ENCODE measurements around the gene KRTAP3-2. TPM values are rescaled to one million over a fixed set of nuclear protein-coding genes. Genes with fewer than 3 reads are reported as not detected.

The KRTAP3-2 gene
- total RNA-seq, 1 donor: not detected

GRCh38 chr17:41009936-41010335, 10.2 kb upstream of the KRTAP3-2 start:
- no peak for TF ChIP-seq CTCF (IDR thresholded peaks at IDR 0.05; ENCODE audit: insufficient read depth, low read length)
- DNase-seq (ENCODE audit: low read depth): no peak
- H3K4me3 ChIP-seq (ENCODE audit: low read depth, low read length): no peak overlapping the region

GRCh38 chr17:41009301-41009760, 9.6 kb upstream of the KRTAP3-2 start:
- no peak for DNase-seq (ENCODE audit: low read depth)
- no peak for TF ChIP-seq CTCF (IDR thresholded peaks at IDR 0.05; ENCODE audit: insufficient read depth, low read length)
- no peak overlapping the region for H3K4me3 ChIP-seq (ENCODE audit: low read depth, low read length)

GRCh38 chr17:41008811-41009210, 9.1 kb upstream of the KRTAP3-2 start, which contains the start of gene KRTAP3-1:
TSS of gene KRTAP3-1 (minus strand) at chr17:41009128. CDS start at chr17:41009074, 54 bp downstream.
- no peak for DNase-seq (ENCODE audit: low read depth)
- TF ChIP-seq CTCF (IDR thresholded peaks at IDR 0.05; ENCODE audit: insufficient read depth, low read length): no peak
- H3K4me3 ChIP-seq (ENCODE audit: low read depth, low read length): no peak within 1 kb of the TSS

GRCh38 chr17:41004397-41004796, 4.7 kb upstream of the KRTAP3-2 start:
- no peak for TF ChIP-seq CTCF (IDR thresholded peaks at IDR 0.05; ENCODE audit: insufficient read depth, low read length)
- no peak overlapping the region for H3K4me3 ChIP-seq (ENCODE audit: low read depth, low read length)
- DNase-seq (ENCODE audit: low read depth): no peak

GRCh38 chr17:41003926-41004325, 4.2 kb upstream of the KRTAP3-2 start:
- no peak for TF ChIP-seq CTCF (IDR thresholded peaks at IDR 0.05; ENCODE audit: insufficient read depth, low read length)

GRCh38 chr17:41002814-41003213, 3.1 kb upstream of the KRTAP3-2 start:
- TF ChIP-seq CTCF (IDR thresholded peaks at IDR 0.05; ENCODE audit: insufficient read depth, low read length): no peak
- no peak for DNase-seq (ENCODE audit: low read depth)
- no peak overlapping the region for H3K4me3 ChIP-seq (ENCODE audit: low read depth, low read length)

More at GRCh38 chr17:41003926-41004325, 4.2 kb upstream of the KRTAP3-2 start:
- H3K4me3 ChIP-seq (ENCODE audit: low read depth, low read length): no peak overlapping the region
- no peak for DNase-seq (ENCODE audit: low read depth)

GRCh38 chr17:41001795-41002194, 2.1 kb upstream of the KRTAP3-2 start:
- TF ChIP-seq CTCF (IDR thresholded peaks at IDR 0.05; ENCODE audit: insufficient read depth, low read length): no peak
- no peak for DNase-seq (ENCODE audit: low read depth)
- no peak overlapping the region for H3K4me3 ChIP-seq (ENCODE audit: low read depth, low read length)

Data from fibroblast of the aortic adventitia (primary cell).